OCI-M1 (cell line): ENCODE measurements around the gene SUGCT.

Experiments used
- DNase-seq: peaks from one replicate; lab custom pipeline; 2025; lab: John Stamatoyannopoulos, UW

Gene SUGCT

GRCh38 chr7:40676221-40676620, 541.4 kb downstream of the SUGCT start:
- DNase-seq = no peak

GRCh38 chr7:40680657-40681056, 545.9 kb downstream of the SUGCT start:
- DNase-seq = peak; percentile 14

- DNase-seq = no peak
Observed at GRCh38 chr7:40682696-40683095, 547.9 kb downstream of the SUGCT start.

- DNase-seq = no peak
Observed at GRCh38 chr7:40694026-40694809, 559.4 kb downstream of the SUGCT start.

GRCh38 chr7:40694991-40695390, 560.2 kb downstream of the SUGCT start:
- DNase-seq = no peak

GRCh38 chr7:40697653-40698052, 562.8 kb downstream of the SUGCT start:
- DNase-seq = no peak

GRCh38 chr7:40698214-40698920, 563.6 kb downstream of the SUGCT start:
- no peak for DNase-seq

GRCh38 chr7:40698921-40699260, 564.1 kb downstream of the SUGCT start:
- no peak for DNase-seq

GRCh38 chr7:40700653-40701421, 566.0 kb downstream of the SUGCT start:
- no peak for DNase-seq

GRCh38 chr7:40701836-40702551, 567.2 kb downstream of the SUGCT start:
- no peak for DNase-seq

- DNase-seq = no peak
Observed at GRCh38 chr7:40704172-40704571, 569.4 kb downstream of the SUGCT start.

GRCh38 chr7:40706829-40707228, 572.0 kb downstream of the SUGCT start:
- no peak for DNase-seq

- DNase-seq = no peak
Observed at GRCh38 chr7:40709062-40709964, 574.5 kb downstream of the SUGCT start.

GRCh38 chr7:40711706-40712105, 576.9 kb downstream of the SUGCT start:
- DNase-seq = no peak

GRCh38 chr7:40714363-40715052, 579.7 kb downstream of the SUGCT start:
- no peak for DNase-seq

GRCh38 chr7:40715053-40715430, 580.2 kb downstream of the SUGCT start:
- DNase-seq = no peak

GRCh38 chr7:40716052-40716451, 581.2 kb downstream of the SUGCT start:
- no peak for DNase-seq

- DNase-seq = peak; percentile 2
Observed at GRCh38 chr7:40717242-40717641, 582.4 kb downstream of the SUGCT start.

GRCh38 chr7:40720416-40720815, 585.6 kb downstream of the SUGCT start:
- no peak for DNase-seq

GRCh38 chr7:40721342-40721949, 586.6 kb downstream of the SUGCT start:
- DNase-seq = no peak
